ENCODE results near the gene P2RY2.
"Not testable (repeated sequence)": the region's sequence is repeated elsewhere in the genome, so short reads cannot be mapped to it uniquely, and the experiment has no call there.

Gene P2RY2

GRCh38 chr11:73188301-73188700, 29.8 kb upstream of the P2RY2 start:
- no peak for DNase-seq

- peak; percentile 85 for DNase-seq
These were observed 28.8 kb upstream of the P2RY2 start for GRCh38 chr11:73189315-73189714.

GRCh38 chr11:73189723-73190556, 28.1 kb upstream of the P2RY2 start:
- no peak for DNase-seq

GRCh38 chr11:73190557-73190885, 27.6 kb upstream of the P2RY2 start:
- DNase-seq: no peak

- no peak for DNase-seq
These were observed 26.9 kb upstream of the P2RY2 start for GRCh38 chr11:73191151-73191550.

- DNase-seq: no peak
These were observed 25.8 kb upstream of the P2RY2 start for GRCh38 chr11:73192272-73192671.

- DNase-seq: no peak
These were observed 24.6 kb upstream of the P2RY2 start for GRCh38 chr11:73193251-73194033.

- no peak for DNase-seq
These were observed 24.0 kb upstream of the P2RY2 start for GRCh38 chr11:73194034-73194507.

GRCh38 chr11:73194593-73194992, 23.5 kb upstream of the P2RY2 start:
- DNase-seq: no peak

GRCh38 chr11:73195191-73196007, 22.7 kb upstream of the P2RY2 start:
- DNase-seq: no peak

- DNase-seq: no peak
These were observed 21.5 kb upstream of the P2RY2 start for GRCh38 chr11:73196576-73196975.

GRCh38 chr11:73197348-73197747, 20.7 kb upstream of the P2RY2 start:
- DNase-seq: no peak

- not testable (repeated sequence) for DNase-seq
These were observed 20.3 kb upstream of the P2RY2 start for GRCh38 chr11:73197787-73198186.

- DNase-seq: peak; percentile 86
These were observed 19.4 kb upstream of the P2RY2 start for GRCh38 chr11:73198677-73199076.

GRCh38 chr11:73199446-73199845, 18.6 kb upstream of the P2RY2 start:
- no peak for DNase-seq

GRCh38 chr11:73200256-73200655, 17.8 kb upstream of the P2RY2 start:
- no peak for DNase-seq

- DNase-seq: no peak
These were observed 16.8 kb upstream of the P2RY2 start for GRCh38 chr11:73201249-73201648.

GRCh38 chr11:73201888-73202780, 15.9 kb upstream of the P2RY2 start:
- DNase-seq: peak; percentile 67

GRCh38 chr11:73203322-73203721, 14.8 kb upstream of the P2RY2 start:
- no peak for DNase-seq

GRCh38 chr11:73203790-73204189, 14.3 kb upstream of the P2RY2 start:
- no peak for DNase-seq

- DNase-seq: peak; percentile 83
These were observed 13.4 kb upstream of the P2RY2 start for GRCh38 chr11:73204711-73205121.

GRCh38 chr11:73205661-73206343, 12.3 kb upstream of the P2RY2 start:
- DNase-seq: peak; percentile 68

Measured in OCI-M1 (cell line).